Measurements from ENCODE around the gene FIGNL2. TPM values are rescaled to one million over a fixed set of nuclear protein-coding genes. Genes with fewer than 3 reads are reported as not detected.
"Not testable (repeated sequence)": the region's sequence is repeated elsewhere in the genome, so short reads cannot be mapped to it uniquely, and the experiment has no call there.

The FIGNL2 gene
- total RNA-seq, 1 experiment from 2014 or later = 0.21 TPM

DNA sequence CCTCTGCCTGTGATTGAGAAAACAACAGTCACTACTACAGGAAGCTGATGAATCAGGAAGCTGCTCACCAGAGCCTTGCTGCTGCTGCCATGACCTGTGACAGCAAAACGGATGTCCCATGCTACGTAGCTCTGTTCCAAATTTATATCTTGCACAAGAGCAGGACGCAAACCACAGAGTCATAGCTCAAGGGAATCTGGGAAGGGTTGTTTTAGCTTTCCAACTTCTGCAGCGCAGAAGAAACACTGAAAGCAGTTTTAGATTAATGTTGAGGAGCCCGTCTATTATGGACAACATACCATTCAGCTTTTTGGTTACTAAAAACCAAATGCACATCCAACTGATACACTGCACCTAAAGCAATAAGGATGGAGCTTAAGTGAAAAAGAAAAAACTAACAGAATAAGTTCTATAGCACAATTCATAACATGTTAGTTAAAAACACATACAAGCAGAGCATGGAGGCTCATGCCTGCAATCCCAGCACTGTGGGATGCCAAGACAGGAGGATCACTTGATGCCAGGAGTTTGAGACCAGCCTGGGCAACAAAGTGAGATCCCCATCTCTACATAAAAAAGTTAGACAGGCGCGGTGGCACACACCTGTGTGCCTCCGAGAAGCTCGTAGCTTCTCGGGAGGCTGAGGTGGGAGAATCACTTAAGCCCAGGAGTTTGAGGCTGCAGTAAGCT, 37.6 kb upstream of the FIGNL2 start:
- BruUV-seq (replicated peaks) = no TSS peak
- intact Hi-C loops (cut with micrococcal nuclease; ENCODE audit: unreplicated experiment) = no loop called here
- DNase-seq (ENCODE audit: low spot score) = peak; percentile 56
- Histone ChIP-seq H3K4me3 (ENCODE audit: low read depth, low read length, poor library complexity, severe bottlenecking) (no peak overlapping the region), H3K27ac (ENCODE audit: low read depth, low read length, poor library complexity, severe bottlenecking) (no peak overlapping the region), H3K4me1 (ENCODE audit: insufficient read depth, low read length, poor library complexity, severe bottlenecking) (no peaks in the 10 kb centered on the region), H3K9me3 (ENCODE audit: low read depth, low read length, poor library complexity, severe bottlenecking) (no peaks in the 10 kb centered on the region), H3K27me3 (replicated peaks; ENCODE audit: insufficient read depth, low read depth, low read length, poor library complexity) (no peaks in the 10 kb centered on the region), H3K36me3 (ENCODE audit: insufficient read depth, low read length, poor library complexity, severe bottlenecking) (no peaks in the 10 kb centered on the region)
- ChIA-PET POLR2A (ENCODE audit: low non-redundant PET) (no interaction called here), CTCF (interaction anchor here (0.6 to 1.3 kb wide), 4 partner anchors 9 to 139 kb away, joined by 3 to 4 read pairs (median 3); no protein-coding TSS in a partner anchor)
- TF ChIP-seq EZH2 (IDR thresholded peaks at IDR 0.05; ENCODE audit: borderline replicate concordance, low read depth, low read length, poor library complexity, severe bottlenecking) (no peak), CTCF (conservative IDR thresholded peaks at IDR 0.05; ENCODE audit: low read depth, low read length) (no peak)

GRCh38 chr12:51885294-51886020, 36.9 kb upstream of the FIGNL2 start:
- H3K36me3 ChIP-seq (ENCODE audit: insufficient read depth, low read length, poor library complexity, severe bottlenecking); H3K27ac ChIP-seq (ENCODE audit: low read depth, low read length, poor library complexity, severe bottlenecking); H3K4me3 ChIP-seq (ENCODE audit: low read depth, low read length, poor library complexity, severe bottlenecking); BruUV-seq (replicated peaks); H3K9me3 ChIP-seq (ENCODE audit: low read depth, low read length, poor library complexity, severe bottlenecking); H3K27me3 ChIP-seq (replicated peaks; ENCODE audit: insufficient read depth, low read depth, low read length, poor library complexity); POLR2A ChIA-PET (ENCODE audit: low non-redundant PET); DNase-seq (ENCODE audit: low spot score); H3K4me1 ChIP-seq (ENCODE audit: insufficient read depth, low read length, poor library complexity, severe bottlenecking); intact Hi-C loops (cut with micrococcal nuclease; ENCODE audit: unreplicated experiment): not testable (repeated sequence)
- CTCF ChIA-PET = interaction anchor here (0.7 to 1.3 kb wide), 4 partner anchors 9 to 140 kb away, joined by 3 to 4 read pairs (median 4); no protein-coding TSS in a partner anchor

DNA sequence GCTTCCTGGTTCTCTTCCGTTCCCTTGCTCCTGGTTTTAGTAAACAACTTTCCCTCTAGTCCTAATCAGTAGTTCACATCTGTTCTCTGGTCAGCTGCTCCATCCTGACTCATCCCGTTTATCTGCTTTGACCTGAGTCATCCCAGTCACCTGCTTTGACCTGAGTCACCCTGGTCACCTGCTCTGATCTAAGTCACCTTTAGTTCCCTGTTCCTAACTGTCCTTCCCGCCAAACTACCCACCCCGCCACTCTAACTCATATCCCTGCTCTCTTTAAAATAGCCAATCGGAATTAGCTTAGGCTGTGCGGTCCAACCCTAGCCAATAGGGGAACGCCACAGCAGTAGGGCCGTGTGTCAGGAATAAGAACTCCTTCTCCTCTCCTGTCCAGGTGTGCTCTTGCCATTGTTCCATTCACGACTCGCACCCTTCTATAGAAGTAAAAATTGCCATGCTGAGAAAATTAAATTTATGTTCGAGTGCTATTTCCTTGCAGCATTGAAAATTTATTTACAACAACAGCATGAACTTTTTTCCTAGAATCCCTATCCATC, 36.2 kb upstream of the FIGNL2 start:
- no peaks in the 10 kb centered on the region for H3K4me1 ChIP-seq (ENCODE audit: insufficient read depth, low read length, poor library complexity, severe bottlenecking)
- intact Hi-C loops (cut with micrococcal nuclease; ENCODE audit: unreplicated experiment) = no loop called here
- ChIA-PET POLR2A (ENCODE audit: low non-redundant PET) (no interaction called here), CTCF (no interaction called here)
- TF ChIP-seq CTCF (conservative IDR thresholded peaks at IDR 0.05; ENCODE audit: low read depth, low read length) = no peak
- TF ChIP-seq EZH2 (IDR thresholded peaks at IDR 0.05; ENCODE audit: borderline replicate concordance, low read depth, low read length, poor library complexity, severe bottlenecking) = no peak
- H3K27ac ChIP-seq (ENCODE audit: low read depth, low read length, poor library complexity, severe bottlenecking) = no peak overlapping the region
- H3K4me3 ChIP-seq (ENCODE audit: low read depth, low read length, poor library complexity, severe bottlenecking) = no peak overlapping the region
- H3K27me3 ChIP-seq (replicated peaks; ENCODE audit: insufficient read depth, low read depth, low read length, poor library complexity) = no peaks in the 10 kb centered on the region
- H3K9me3 ChIP-seq (ENCODE audit: low read depth, low read length, poor library complexity, severe bottlenecking) = no peaks in the 10 kb centered on the region
- BruUV-seq (replicated peaks) = no TSS peak
- no peak for DNase-seq (ENCODE audit: low spot score)
- H3K36me3 ChIP-seq (ENCODE audit: insufficient read depth, low read length, poor library complexity, severe bottlenecking) = no peaks in the 10 kb centered on the region

Measured in A673 (cell line).